Fibroblast of skin of abdomen (primary cell): ENCODE measurements around the gene RIOK2.

ENCODE experiments used
- DNase-seq: peaks from one replicate; pipeline ENCODE4 v3.0.0-alpha.2; 2013

RIOK2 gene

DNA sequence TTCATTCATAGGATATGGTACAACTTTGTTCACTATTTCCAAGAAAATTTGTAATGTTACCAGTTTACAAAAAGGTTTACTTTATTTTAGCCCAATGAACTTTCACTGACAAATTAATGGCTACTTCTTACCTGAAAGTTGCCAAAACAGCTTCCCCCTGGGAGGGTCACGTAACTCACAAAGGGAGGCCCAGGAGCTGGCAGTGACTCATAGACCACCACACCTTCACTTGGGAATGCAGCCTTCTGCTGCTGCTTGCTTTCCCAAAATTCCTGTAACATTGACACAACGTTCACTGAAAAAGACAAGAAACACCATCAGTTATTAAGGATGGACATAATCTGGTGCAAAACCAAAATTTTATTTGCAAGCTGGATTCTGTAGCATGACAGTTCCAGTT, 58.7 kb downstream of the RIOK2 start:
- DNase-seq = no peak

DNA sequence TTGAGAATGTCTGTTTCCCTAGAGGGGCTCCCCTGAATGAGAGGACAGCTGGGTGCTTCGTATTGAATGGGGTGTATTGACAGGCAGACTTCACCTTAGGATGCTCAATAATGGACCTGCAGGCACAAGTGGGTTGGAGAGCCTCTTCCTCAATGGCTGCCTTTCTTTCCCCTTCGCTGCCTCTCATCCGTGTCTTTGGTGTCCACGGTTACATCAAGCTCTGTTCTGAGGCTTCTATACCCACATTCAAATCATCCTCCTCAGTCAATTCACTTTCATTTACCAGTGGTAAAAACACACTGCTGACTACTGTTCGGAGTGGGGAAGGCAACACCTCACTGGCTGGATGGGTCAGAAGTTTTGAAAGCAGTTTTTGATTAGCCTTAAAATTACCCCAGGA, 61.2 kb downstream of the RIOK2 start:
- no peak for DNase-seq

DNA sequence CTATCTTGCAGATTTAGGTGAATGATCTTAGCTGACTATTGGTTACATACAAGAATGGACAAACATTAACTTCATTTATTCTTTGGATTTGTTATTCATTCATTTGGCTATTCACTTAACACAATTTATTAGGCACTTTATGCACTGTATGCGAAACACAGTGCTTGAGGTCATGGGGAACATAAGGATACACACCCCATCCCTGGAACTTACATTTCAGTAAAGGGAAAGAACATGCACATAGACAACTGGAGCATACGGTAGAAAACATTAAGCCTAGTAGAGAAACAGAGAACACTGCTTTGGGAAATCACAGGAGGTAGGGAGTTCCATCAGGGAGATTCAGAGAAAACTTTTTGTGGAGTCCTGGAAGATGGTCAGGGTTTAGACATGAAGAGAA, 62.9 kb downstream of the RIOK2 start:
- DNase-seq = no peak

DNA sequence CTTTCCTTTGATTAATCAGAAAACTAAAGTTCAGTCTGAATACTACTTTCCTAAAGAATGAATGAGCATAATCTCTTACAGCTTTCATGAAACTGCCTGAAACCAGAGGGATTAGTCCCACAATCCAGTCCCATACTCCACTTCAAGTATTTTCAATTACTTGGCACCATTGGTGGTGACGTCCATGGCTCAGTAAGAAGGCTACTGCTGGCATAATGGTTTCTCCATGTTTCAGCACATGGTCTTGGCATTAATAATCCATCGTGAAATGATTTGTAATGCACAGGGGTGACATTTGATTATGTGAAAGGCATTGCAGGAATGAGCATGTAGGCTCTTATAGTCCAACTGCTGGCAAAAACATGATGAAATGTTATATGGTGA, 64.0 kb downstream of the RIOK2 start:
- DNase-seq = no peak

DNA sequence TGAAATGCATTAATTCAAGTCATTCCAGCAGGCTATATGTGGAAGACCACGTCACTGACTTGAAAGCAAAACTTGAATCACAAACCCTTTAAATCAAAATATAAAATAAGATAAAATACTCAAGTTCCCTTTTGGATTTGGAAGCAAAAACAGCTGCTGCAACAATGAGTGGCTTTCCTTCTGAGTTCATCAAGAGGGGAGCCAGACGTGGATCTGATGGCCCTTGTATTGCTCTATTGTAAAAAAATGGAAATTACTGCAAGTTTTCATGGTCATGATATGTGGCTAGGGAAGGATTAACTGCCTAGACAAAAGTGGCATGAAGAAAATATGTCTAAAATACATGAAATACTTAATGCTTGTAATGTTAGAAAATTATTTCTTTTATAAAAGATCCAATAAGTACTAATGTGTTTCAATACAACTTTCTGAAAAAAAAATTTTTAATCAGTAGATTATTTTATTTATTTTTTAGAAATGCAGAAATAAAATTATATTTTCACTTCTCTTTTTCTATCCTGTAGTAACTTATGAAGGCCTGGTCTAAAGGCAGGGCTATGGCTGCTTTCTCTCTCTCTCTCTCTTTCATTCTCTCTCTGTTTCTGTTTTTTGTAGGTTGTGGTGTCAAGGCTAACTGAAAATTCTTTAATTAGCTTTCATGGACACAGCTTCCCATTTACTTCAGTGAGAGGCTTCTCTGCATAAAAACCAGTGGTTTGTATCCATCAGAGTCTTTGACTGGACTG, 64.6 kb downstream of the RIOK2 start:
- DNase-seq = no peak

DNA sequence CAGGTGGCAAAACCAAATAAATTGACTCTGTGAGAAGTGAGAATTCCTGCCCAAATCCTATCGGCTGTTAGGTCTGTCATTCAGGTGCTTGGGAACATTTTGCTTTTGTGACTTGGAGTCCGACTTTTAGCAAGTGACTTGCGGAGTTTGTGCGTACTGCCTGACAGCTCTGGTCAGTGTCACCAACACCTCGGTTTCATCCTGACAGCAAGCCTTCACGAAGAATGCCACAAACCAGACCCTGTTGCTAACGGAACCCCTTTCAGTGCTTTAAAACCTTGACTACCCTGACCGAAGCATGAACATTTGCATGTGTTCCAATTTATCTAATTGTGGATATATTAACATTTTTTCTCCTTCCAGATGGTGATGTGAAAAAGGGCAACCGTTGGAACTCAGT, 67.1 kb downstream of the RIOK2 start:
- DNase-seq = no peak

DNA sequence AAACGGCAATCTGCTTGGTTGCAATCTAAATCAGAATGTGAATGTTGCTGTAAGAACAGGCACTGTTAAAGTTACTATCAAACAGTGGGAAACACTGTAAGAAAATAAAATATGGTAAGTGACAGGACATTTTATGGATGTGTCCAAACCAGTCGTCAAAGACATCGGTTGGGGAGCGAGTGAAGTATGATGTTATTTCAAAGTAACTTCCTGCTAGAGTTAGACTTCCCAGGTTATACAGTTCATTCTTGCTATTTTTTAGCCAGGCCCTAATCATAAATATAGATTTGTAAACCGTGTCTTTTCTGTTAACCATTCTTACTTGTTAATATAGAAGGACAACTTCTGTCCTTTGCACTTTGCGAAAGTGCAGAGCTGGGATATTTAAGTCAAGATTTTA, 70.8 kb downstream of the RIOK2 start:
- no peak for DNase-seq

DNA sequence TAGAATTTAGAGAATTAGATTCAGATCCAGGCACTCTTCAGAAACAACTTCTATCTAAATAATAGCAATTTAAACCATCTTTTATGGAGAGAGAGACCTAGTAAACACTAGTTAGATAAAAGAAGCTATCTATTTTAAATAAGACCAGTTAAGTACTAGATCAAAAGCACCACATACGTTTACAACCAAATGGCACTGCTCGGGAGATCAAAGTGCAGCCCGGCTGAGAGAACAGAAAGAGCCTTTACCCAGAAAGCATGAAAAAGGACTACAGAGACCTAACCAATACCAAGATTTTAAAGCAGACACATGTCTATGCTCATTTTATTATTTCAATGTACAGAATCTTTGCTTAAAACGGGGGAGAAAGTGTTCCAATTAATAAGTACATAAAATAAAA, 71.4 kb downstream of the RIOK2 start:
- DNase-seq = no peak

DNA sequence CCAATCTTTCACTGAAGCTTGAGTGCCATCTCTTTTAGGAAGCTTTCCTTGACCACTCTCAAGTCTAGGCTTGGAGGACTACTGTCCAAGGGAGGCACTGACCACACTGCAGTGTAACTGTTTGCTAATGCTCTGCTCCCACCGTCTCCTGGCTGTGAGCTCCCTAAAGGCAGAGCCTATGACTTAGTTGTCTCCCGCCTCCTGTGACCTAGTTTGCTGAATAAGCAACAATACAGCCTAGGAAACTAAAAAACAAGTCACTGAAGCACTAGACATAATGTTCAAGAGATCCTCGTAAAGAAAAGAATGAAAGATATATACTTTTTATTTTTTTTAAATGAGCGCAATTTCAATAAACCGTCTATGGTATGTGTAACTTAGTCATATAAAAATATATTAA, 72.0 kb downstream of the RIOK2 start:
- no peak for DNase-seq
